Measurements from ENCODE around the gene DNAH2. TPM values are rescaled to one million over a fixed set of nuclear protein-coding genes. Genes with fewer than 3 reads are reported as not detected.

Gene DNAH2
- total and polyA plus RNA-seq, 9 of the 15 experiments (the other 6 are each of a cell fraction or from before 2014, with no cell fraction given), result 0.03 TPM; not detected in 8

- TF ChIP-seq POLR2H (tag; IDR thresholded peaks at IDR 0.05; ENCODE audit: low read depth) (no peak), TAF15 (IDR thresholded peaks at IDR 0.05; ENCODE audit: low read depth, low read length) (no peak), PRDM10 (IDR thresholded peaks at IDR 0.05; ENCODE audit: partially characterized antibody) (peak; percentile 97), SP2 (IDR thresholded peaks at IDR 0.05; ENCODE audit: extremely low read depth, low read depth, low read length, poor library complexity, severe bottlenecking) (peak; percentile 46), KLF1 (tag; IDR thresholded peaks at IDR 0.05) (no peak), RBM14 (IDR thresholded peaks at IDR 0.05; ENCODE audit: borderline replicate concordance, insufficient read depth, low read depth, low read length) (no peak), NFIX (CRISPR knock-in tag; IDR thresholded peaks at IDR 0.05; ENCODE audit: low read depth) (no peak), HNRNPUL1 (IDR thresholded peaks at IDR 0.05; ENCODE audit: low read length) (no peak), KLF16 (IDR thresholded peaks at IDR 0.05) (no peak), FOXP1 (CRISPR knock-in tag; IDR thresholded peaks at IDR 0.05) (no peak), FOXO4 (CRISPR knock-in tag; IDR thresholded peaks at IDR 0.05) (no peak), EGR1 (conservative IDR thresholded peaks at IDR 0.05) (0 out of 2 replicates have a peak, but pooled peaks have one; percentile 23), ID3 (CRISPR knock-in tag; IDR thresholded peaks at IDR 0.05) (no peak), ID3 (tag; IDR thresholded peaks at IDR 0.05) (no peak), SREBF1 (IDR thresholded peaks at IDR 0.05; ENCODE audit: borderline replicate concordance, low read depth, low read length) (no peak), ZNF785 (CRISPR knock-in tag; IDR thresholded peaks at IDR 0.05) (no peak), WHSC1 (IDR thresholded peaks at IDR 0.05; ENCODE audit: low read length) (no peak), IRF2 (CRISPR knock-in tag; IDR thresholded peaks at IDR 0.05) (no peak), ZNF217 (CRISPR knock-in tag; IDR thresholded peaks at IDR 0.05) (no peak), HINFP (tag; conservative IDR thresholded peaks at IDR 0.05; ENCODE audit: low read depth) (no peak), ZNF445 (CRISPR knock-in tag; IDR thresholded peaks at IDR 0.05; ENCODE audit: low read depth) (no peak), ZNF384 (IDR thresholded peaks at IDR 0.05; ENCODE audit: low read depth, low read length) (no peak)
These were observed 127.0 kb downstream of the DNAH2 start (continued) for GRCh38 chr17:7844292-7845154.

All from K562 (cell line).